ENCODE data around the gene ALOX12.

GRCh38 chr17:7011942-7012254 is 16.0 kb downstream of the ALOX12 start:
- TF ChIP-seq POLR2A (IDR thresholded peaks at IDR 0.05; ENCODE audit: low read depth, low read length) (no peak), POLR2AphosphoS5 (IDR thresholded peaks at IDR 0.05; ENCODE audit: low read depth, low read length) (no peak), TAF1 (IDR thresholded peaks at IDR 0.05; ENCODE audit: borderline replicate concordance, low read depth, low read length) (no peak)

Measured in GM12892 (cell line).